ENCODE results near the gene AKR1C8.
"Not testable (repeated sequence)": the region's sequence is repeated elsewhere in the genome, so short reads cannot be mapped to it uniquely, and the experiment has no call there.

The AKR1C8 gene

GRCh38 chr10:5184987-5185775, at the start of gene AKR1C8:
TSS of gene AKR1C8 (minus strand) at chr10:5185150. CDS start at chr10:5185104, 46 bp downstream.
- DNase-seq, result no peak

DNA sequence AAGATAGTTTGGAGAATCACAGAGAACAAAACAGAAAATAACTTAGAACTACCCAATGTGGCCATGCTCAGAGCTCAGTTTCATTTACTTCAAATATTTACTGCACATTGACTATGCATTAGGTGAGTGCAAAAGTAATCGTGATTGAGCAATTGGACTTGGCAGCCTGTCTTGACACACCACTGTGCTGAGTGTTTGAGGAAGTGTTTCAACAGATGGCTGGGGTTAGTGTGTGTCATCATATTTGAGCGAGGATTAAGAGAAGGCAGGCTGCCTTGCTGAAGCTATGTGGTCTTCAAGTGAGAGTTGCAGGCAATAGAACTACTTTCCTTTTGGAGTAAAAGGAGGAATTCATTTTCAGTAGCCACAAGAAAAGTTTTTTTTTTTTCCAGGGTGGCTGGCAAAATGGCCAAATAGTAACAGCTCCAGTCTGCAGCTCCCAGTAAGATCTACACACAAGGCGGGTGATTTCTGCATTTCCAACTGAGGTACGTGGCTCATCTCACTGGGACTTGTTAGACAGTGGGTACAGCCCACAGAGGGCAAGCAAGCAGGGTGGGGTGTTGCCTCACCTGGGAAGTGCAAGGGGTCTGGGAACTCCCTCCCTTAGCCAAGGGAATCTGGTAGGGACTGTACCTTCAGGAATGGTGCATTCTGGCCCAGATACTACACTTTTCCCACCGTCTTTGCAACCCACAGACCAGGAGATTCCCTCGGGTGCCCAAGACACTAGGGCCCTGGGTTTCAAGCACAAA, 49.3 kb upstream of the AKR1C8 start:
- DNase-seq, result no peak

- DNase-seq, result no peak
Measured at GRCh38 chr10:5233324-5233723, 48.4 kb upstream of the AKR1C8 start.

DNA sequence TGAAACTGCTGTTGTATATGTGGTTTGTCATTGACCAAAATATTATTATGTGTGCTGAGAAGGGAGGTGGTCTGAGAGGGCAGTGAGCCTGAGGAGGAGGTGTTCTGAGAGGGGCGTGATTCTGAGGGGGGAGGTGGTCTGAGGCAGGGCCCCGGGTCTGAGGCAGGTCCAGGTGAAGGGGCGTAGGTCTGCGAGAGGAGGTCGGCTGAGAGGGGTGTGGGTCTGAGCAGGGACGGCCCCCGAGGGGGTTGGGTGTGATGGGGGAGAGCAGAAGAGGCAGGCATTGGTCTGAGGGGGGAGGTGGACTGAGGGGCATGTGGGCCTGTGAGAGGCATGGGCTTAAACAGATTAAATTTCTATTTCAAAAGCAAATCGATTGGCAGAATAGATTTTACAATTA, 44.1 kb upstream of the AKR1C8 start:
- no peak for DNase-seq

GRCh38 chr10:5222942-5223341, 38.0 kb upstream of the AKR1C8 start:
- DNase-seq, result not testable (repeated sequence)

DNA sequence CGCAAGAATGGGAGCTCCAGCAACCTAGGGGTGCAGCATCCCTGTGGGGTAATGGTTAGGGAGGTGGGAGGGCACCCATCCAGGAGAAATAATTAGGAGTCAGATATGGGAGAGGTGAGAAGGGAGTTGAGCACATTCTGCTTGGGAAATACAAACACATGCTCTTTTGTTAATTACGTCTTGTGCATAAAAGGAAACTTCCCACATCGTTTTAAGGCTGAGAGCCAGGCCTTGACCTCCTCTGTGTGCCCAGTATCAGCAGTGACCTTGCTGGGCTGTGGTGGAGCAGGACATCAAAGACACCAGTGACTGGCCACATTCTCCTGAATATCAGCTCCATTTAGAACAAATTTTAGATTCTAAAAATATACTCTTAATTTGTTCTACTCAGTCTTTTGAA, 34.3 kb upstream of the AKR1C8 start:
- no peak for DNase-seq

- no peak for DNase-seq
Measured at GRCh38 chr10:5216801-5217200, 31.9 kb upstream of the AKR1C8 start.

DNA sequence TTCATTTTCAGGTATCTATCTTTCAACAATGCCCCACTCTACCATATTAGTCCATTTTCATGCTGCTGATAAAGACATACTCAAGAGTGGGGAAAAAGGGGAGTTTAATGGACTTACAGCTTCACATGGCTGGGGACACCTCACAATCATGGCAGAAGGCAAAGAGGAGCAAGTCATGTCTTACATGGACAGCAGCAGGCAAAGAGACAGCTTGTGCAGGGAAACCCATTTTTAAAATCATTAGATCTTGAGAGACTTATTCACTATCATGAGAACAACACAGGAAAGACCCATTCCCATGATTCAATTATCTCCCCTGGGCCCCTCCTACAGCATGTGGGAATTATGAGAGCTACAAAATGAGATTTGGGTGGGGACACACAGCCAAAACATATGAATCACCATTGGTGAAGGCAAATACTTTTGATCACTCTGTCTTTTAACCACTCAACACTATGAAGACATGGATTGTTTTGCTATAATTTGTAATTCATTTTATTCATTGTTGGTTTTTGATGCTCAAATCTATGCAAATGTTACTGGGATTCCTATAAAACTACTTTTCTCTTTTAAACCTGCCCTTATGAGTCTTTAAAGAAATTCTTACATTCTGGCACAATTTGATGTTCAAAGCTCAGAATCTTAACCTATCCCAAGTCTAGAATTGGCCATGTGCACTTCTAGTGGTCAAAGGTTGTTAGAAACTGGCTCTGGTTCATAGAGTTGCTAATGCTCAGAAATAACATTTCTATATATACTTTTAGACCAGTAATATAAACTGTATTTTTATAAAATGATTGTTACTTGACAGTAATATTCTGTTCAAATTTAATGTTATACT, 27.0 kb upstream of the AKR1C8 start:
- no peak for DNase-seq

DNA sequence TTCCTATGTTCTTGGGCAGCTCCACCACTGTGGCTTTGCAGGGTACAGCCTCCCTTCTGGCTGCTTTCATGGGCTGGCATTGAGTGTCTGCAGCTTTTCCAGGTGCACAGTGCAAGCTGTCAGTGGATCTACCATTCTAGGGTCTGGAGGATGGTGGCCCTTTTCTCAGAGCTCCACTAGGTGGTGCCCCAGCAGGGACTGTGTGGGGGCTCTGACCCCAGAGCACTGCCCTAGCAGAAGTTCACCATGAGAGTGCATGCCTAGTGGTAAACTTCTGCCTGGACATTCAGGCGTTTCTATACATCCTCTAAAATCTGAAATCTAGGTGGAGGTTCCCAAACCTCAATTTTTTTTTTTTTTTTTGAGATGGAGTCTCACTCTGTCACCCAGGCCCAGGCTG, 25.3 kb upstream of the AKR1C8 start:
- peak; percentile 2 for DNase-seq

GRCh38 chr10:5209776-5210175, 24.8 kb upstream of the AKR1C8 start:
- DNase-seq, result not testable (repeated sequence)

GRCh38 chr10:5206799-5207198, 21.8 kb upstream of the AKR1C8 start:
- DNase-seq, result no peak

- no peak for DNase-seq
Measured at GRCh38 chr10:5199398-5199797, 14.4 kb upstream of the AKR1C8 start.

- DNase-seq, result no peak
Measured at GRCh38 chr10:5198386-5198785, 13.4 kb upstream of the AKR1C8 start.

- DNase-seq, result no peak
Measured at GRCh38 chr10:5196702-5197113, 11.8 kb upstream of the AKR1C8 start, which contains the start of gene AKR1C4. TSS of gene AKR1C4 (plus strand) at chr10:5196837. CDS start at chr10:5196868, 31 bp downstream.

- DNase-seq, result no peak
Measured at GRCh38 chr10:5195727-5196374, 10.9 kb upstream of the AKR1C8 start.

DNA sequence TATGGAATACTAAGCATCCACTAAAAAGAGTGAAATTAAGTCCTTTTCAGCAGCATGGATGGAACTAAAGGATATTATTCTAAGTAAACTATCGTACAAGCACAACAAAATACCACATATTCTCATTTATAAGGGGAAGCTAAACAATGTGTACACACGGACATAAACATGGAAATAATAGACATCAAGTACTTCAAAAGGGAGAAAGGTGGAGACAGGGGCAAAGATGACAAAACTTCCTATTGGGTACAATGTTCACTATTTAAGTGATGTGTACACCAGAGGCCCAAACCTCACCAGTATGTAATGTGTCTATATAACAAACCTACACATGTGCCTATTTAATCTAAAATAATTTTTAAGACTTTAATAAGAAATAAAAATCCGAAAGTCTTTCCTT, 9.5 kb upstream of the AKR1C8 start:
- DNase-seq, result no peak

- DNase-seq, result no peak
Measured at GRCh38 chr10:5188358-5188757, 3.4 kb upstream of the AKR1C8 start.

DNA sequence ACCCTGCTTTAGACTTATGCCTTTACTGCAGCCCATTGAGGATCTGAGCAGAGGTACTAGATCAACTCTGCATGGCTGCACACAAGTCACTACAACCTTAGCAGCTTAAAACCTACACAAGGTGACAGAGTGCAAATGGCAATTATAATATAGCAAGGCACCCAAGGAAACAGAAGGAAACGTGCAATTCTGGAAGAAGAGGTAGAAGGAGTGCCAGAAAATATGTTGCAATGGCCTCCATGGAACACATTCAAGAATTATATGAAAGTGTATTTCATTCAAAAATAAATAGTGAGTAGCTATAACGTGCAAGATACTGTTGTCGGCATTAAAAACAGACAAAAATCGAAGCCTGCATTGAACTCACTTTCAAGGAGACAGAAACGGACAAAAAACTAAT, 2.9 kb upstream of the AKR1C8 start:
- no peak for DNase-seq

GRCh38 chr10:5183923-5184322, 1.0 kb downstream of the AKR1C8 start:
- DNase-seq, result no peak

GRCh38 chr10:5180503-5180902, 4.4 kb downstream of the AKR1C8 start:
- not testable (repeated sequence) for DNase-seq

- not testable (repeated sequence) for DNase-seq
Measured at GRCh38 chr10:5175581-5175980, 9.4 kb downstream of the AKR1C8 start.

- DNase-seq, result peak; percentile 82
Measured at GRCh38 chr10:5168897-5169420, 16.0 kb downstream of the AKR1C8 start.
